Peyer's patch (tissue), 4 donors: ENCODE measurements around the gene CYSRT1. TPM values are rescaled to one million over a fixed set of nuclear protein-coding genes. Genes with fewer than 3 reads are reported as not detected.

Source experiments
- DNase-seq, 3 donors: peaks; one replicate each; pipeline ENCODE4 v3.0.0-alpha.2; 2017 to 2019
- H3K27ac ChIP-seq, 4 donors: fragments of 200-600 bp; sonication (generic); one replicate each; pipeline ENCODE4 v1.5.1; 2016 to 2019
- H3K27me3 ChIP-seq, 2 donors: fragments of 200-600 bp; sonication (generic); one replicate each; pipeline ENCODE4 v1.5.1; 2019
- H3K36me3 ChIP-seq, 3 donors: fragments of 200-600 bp; sonication (generic); one replicate each; pipeline ENCODE4 v1.5.1; 2016 to 2019
- H3K4me1 ChIP-seq, 4 donors: fragments of 200-600 bp; sonication (generic); one replicate each; pipeline ENCODE4 v1.5.1; 2016 to 2019
- H3K4me3 ChIP-seq, 4 donors: fragments of 200-600 bp; sonication (generic); 1 replicate in 3 of 4; 2 replicates in 1 of 4; pipeline ENCODE4 v1.5.1; 2016 to 2019; ENCODE audit warnings: mild to moderate bottlenecking in 1 of 4
- H3K9me3 ChIP-seq, 4 donors: fragments of 200-600 bp; sonication (generic); one replicate each; pipeline ENCODE4 v1.5.1; 2016 to 2019; ENCODE audit warnings: mild to moderate bottlenecking in 1 of 4
- CTCF ChIP-seq, 6 experiments: fragments of 450-650 bp in 4 of 6; fragments of 200-600 bp in 2 of 6; sonication (generic) in 1 of 6; IDR thresholded peaks; one replicate each; pipeline ENCODE4 v1.5.1; 2017 to 2019; ENCODE audit warnings: antibody characterized with exemption in 6 of 6, mild to moderate bottlenecking in 3 of 6, moderate library complexity in 1 of 6
- POLR2A ChIP-seq, 2 donors: fragments of 450-650 bp; IDR thresholded peaks; one replicate each; pipeline ENCODE4 v1.5.1; 2017; ENCODE audit warnings: antibody characterized with exemption in 2 of 2, mild to moderate bottlenecking in 2 of 2, moderate library complexity in 2 of 2
- total RNA-seq, 4 donors: library from RNA; depleted of rRNA; stranded (reverse); fragments of >200 nt; gene quantifications; one replicate each; pipeline ENCODE4 v1.1.0, GENCODE V29; 2016

CYSRT1 gene
- total RNA-seq: 1 to 10 TPM in 2 of 4 donors, not detected in 2; 1.3 to 1.9 TPM

- Histone ChIP-seq H3K27me3 (no peaks in the 10 kb centered on the region), H3K36me3 (no peaks in the 10 kb centered on the region), H3K27ac (peak within 1 kb of the TSS; percentile 85 to 93 (median 90)), H3K4me1 (peaks cover 8 to 54% (median 19%) of the 10 kb centered on the region in 4 donors), H3K4me3 (peak within 1 kb of the TSS; percentile 62 to 84 (median 72)), H3K9me3 (no peaks in the 10 kb centered on the region)
- DNase-seq: peak in 2 of 3 donors; percentile 68 to 70
- TF ChIP-seq POLR2A (IDR thresholded peaks at IDR 0.05) (no peak), CTCF (IDR thresholded peaks at IDR 0.05) (no peak)
These were observed at the start of gene CYSRT1 for GRCh38 chr9:137224830-137225694. TSS of gene CYSRT1 (plus strand) at chr9:137225174. CDS start at chr9:137225622, 448 bp downstream.

- H3K27me3 ChIP-seq: peaks cover 0 to 7% of the 10 kb centered on the region in 2 donors
- H3K27ac ChIP-seq: no peak overlapping the region
- H3K4me1 ChIP-seq: peaks cover 0 to 11% (median 0%) of the 10 kb centered on the region in 4 donors
- TF ChIP-seq POLR2A (IDR thresholded peaks at IDR 0.05): no peak
- peak in 3 of 6 experiments; percentile 22 to 36 (median 29) for TF ChIP-seq CTCF (IDR thresholded peaks at IDR 0.05)
- H3K36me3 ChIP-seq: peaks cover 0 to 29% (median 0%) of the 10 kb centered on the region in 3 donors
- DNase-seq: no peak
- no peak overlapping the region for H3K4me3 ChIP-seq
- H3K9me3 ChIP-seq: no peaks in the 10 kb centered on the region
These were observed 49.5 kb upstream of the CYSRT1 start for GRCh38 chr9:137175345-137175961.

- Histone ChIP-seq H3K36me3 (peaks cover 0 to 40% (median 0%) of the 10 kb centered on the region in 3 donors), H3K27ac (no peak overlapping the region), H3K27me3 (no peaks in the 10 kb centered on the region), H3K9me3 (no peaks in the 10 kb centered on the region), H3K4me1 (peaks cover 0 to 11% (median 0%) of the 10 kb centered on the region in 4 donors), H3K4me3 (no peak overlapping the region)
- peak in 2 of 3 donors; percentile 66 to 70 for DNase-seq
- TF ChIP-seq CTCF (IDR thresholded peaks at IDR 0.05) (peak in 5 of 6 experiments; percentile 15 to 78 (median 71)), POLR2A (IDR thresholded peaks at IDR 0.05) (no peak)
These were observed 48.4 kb upstream of the CYSRT1 start for GRCh38 chr9:137176302-137177182.

GRCh38 chr9:137178201-137178938 lies 46.6 kb upstream of the CYSRT1 start:
- no peak overlapping the region for H3K4me3 ChIP-seq
- H3K36me3 ChIP-seq: peaks cover 0 to 58% (median 0%) of the 10 kb centered on the region in 3 donors
- H3K27ac ChIP-seq: no peak overlapping the region
- H3K27me3 ChIP-seq: no peaks in the 10 kb centered on the region
- DNase-seq: no peak
- H3K4me1 ChIP-seq: peaks cover 0 to 11% (median 0%) of the 10 kb centered on the region in 4 donors
- TF ChIP-seq POLR2A (IDR thresholded peaks at IDR 0.05) (no peak), CTCF (IDR thresholded peaks at IDR 0.05) (no peak)
- H3K9me3 ChIP-seq: no peaks in the 10 kb centered on the region
